PFSK-1 (cell line): ENCODE measurements around the gene MIXL1.

Source experiments
- POLR2AphosphoS5 ChIP-seq: IDR thresholded peaks from 2 replicates; pipeline ENCODE4 v1.6.1; 2012; ENCODE audit warnings: low read depth, mild to moderate bottlenecking, control low read depth, low read length, moderate library complexity
- REST ChIP-seq, 2 experiments: IDR thresholded peaks; 2 replicates each; pipeline versions ENCODE4 v1.6.1 to v1.8.0; 2011 to 2012; ENCODE audit warnings: low read depth in 2 of 2, low read length in 2 of 2, control low read depth in 1 of 2, inconsistent platforms in 1 of 2, mild to moderate bottlenecking in 1 of 2, moderate library complexity in 1 of 2; ENCODE audit not compliant: insufficient read depth in 1 of 2
- TAF1 ChIP-seq: IDR thresholded peaks from 2 replicates; pipeline ENCODE4 v1.6.1; 2012; ENCODE audit warnings: low read length, control low read depth, borderline replicate concordance; ENCODE audit not compliant: insufficient read depth

GRCh38 chr1:226187019-226187322, 36.5 kb upstream of the MIXL1 start:
- no peak for TF ChIP-seq TAF1
- TF ChIP-seq POLR2AphosphoS5: no peak
- no peak for TF ChIP-seq REST (IDR thresholded peaks at IDR 0.05; ENCODE audit: insufficient read depth in 1 of 2, low read depth in 2 of 2, low read length in 2 of 2)
